RWPE1 (cell line): Measurements from ENCODE around the gene NUTM2E.
"Not testable (repeated sequence)": the region's sequence is repeated elsewhere in the genome, so short reads cannot be mapped to it uniquely, and the experiment has no call there.

Source experiments
- CTCF ChIA-PET: fragments of 350-600 bp; sonication (Branson Sonifier 250); formaldehyde crosslinking; extraction: SDS; loops from one replicate; lab custom pipeline; 2021; lab: Yijun Ruan, JAX
- POLR2A ChIA-PET: fragments of 400-600 bp; formaldehyde crosslinking; extraction: SDS; loops from one replicate; lab custom pipeline; 2020; ENCODE audit warnings: antibody characterized with exemption; ENCODE audit not compliant: low non-redundant PET; lab: Yijun Ruan, JAX
- DNase-seq: peaks from one replicate; pipeline ENCODE4 v3.0.0; 2012; ENCODE audit warnings: low spot score
- H3K27ac ChIP-seq: fragments of 450-650 bp; 2 replicates; pipeline ENCODE4 v1.5.1; 2017
- TF ChIP-seq, protein P1 (sequence below): fragments of 450-650 bp; conservative IDR thresholded peaks from 2 replicates; pipeline ENCODE4 v1.5.1; 2017; ENCODE audit warnings: low read depth, mild to moderate bottlenecking

NUTM2E gene

GRCh38 chr10:79826496-79827215 lies at the start of gene NUTM2E:
Gene NUTM2E, plus strand, starts transcription at chr10:79826739. Its CDS starts 15,002 bp downstream, at chr10:79841741.
- CTCF ChIA-PET, POLR2A ChIA-PET: not testable (repeated sequence)
- peak; percentile 34 for DNase-seq
- H3K27ac ChIP-seq = peak within 1 kb of the TSS; percentile 86

DNA sequence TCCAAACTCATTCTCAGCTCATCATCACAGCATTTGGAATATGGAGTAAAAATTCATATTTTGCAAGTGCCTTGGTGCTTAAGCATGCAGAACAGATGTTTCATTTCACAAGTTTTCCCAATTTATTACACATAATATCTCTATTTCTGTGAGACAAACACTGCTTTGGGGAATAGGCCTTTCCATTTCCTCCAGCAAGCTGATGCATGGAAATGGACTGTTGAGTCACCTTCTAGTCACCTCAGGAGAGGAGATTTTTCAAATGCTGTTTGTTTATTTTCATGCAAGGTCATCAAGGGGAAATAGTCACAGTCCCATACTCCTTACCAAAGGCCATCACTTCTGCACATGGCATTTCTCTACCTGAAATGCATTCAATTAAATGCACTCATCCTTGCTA lies 48.5 kb upstream of the NUTM2E start:
- POLR2A ChIA-PET = not testable (repeated sequence)

GRCh38 chr10:79779310-79779938 lies 47.1 kb upstream of the NUTM2E start:
- CTCF ChIA-PET = interaction anchor here (0.6 kb wide), 3 partner anchors 140 to 291 kb away, joined by 3 to 6 read pairs (median 3); no protein-coding TSS in a partner anchor
- H3K27ac ChIP-seq, POLR2A ChIA-PET: not testable (repeated sequence)
- TF ChIP-seq, protein P1, sequence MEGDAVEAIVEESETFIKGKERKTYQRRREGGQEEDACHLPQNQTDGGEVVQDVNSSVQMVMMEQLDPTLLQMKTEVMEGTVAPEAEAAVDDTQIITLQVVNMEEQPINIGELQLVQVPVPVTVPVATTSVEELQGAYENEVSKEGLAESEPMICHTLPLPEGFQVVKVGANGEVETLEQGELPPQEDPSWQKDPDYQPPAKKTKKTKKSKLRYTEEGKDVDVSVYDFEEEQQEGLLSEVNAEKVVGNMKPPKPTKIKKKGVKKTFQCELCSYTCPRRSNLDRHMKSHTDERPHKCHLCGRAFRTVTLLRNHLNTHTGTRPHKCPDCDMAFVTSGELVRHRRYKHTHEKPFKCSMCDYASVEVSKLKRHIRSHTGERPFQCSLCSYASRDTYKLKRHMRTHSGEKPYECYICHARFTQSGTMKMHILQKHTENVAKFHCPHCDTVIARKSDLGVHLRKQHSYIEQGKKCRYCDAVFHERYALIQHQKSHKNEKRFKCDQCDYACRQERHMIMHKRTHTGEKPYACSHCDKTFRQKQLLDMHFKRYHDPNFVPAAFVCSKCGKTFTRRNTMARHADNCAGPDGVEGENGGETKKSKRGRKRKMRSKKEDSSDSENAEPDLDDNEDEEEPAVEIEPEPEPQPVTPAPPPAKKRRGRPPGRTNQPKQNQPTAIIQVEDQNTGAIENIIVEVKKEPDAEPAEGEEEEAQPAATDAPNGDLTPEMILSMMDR = peak; percentile 36; the same call in 1 of the 2 replicates
- DNase-seq = peak; percentile 14

More for the DNA sequence above, 48.5 kb upstream of the NUTM2E start:
- DNase-seq, H3K27ac ChIP-seq, CTCF ChIA-PET: not testable (repeated sequence)

- CTCF ChIA-PET, DNase-seq, POLR2A ChIA-PET, H3K27ac ChIP-seq: not testable (repeated sequence)
Observed at GRCh38 chr10:79779992-79780391, 46.5 kb upstream of the NUTM2E start.

- H3K27ac ChIP-seq, CTCF ChIA-PET, DNase-seq, POLR2A ChIA-PET: not testable (repeated sequence)
Observed at GRCh38 chr10:79781584-79781983, 45.0 kb upstream of the NUTM2E start.

DNA sequence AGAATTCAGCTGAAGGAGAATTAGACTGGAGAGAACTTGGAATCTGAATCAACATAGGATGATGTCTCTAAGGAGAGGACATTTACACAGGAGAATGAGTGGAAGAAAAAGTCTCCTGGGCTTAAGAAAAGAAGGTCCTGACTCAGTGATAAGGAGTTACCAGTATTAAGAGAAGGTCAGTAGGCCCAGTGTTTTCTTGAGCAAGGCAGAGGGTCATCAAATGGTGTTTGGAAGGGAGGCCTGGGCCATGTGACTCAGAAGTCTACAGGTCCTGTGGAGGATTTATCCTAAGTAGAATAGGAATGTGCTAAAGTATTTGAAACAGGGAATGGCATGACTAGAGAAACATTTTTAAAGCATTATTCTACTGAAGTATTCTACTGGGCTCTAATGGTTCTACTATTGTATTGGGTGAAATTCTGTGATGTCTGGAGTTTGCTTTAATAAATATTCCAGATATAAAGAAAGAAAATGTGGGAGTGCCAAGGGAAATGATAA lies 39.0 kb upstream of the NUTM2E start:
- POLR2A ChIA-PET, DNase-seq, H3K27ac ChIP-seq, CTCF ChIA-PET: not testable (repeated sequence)

DNA sequence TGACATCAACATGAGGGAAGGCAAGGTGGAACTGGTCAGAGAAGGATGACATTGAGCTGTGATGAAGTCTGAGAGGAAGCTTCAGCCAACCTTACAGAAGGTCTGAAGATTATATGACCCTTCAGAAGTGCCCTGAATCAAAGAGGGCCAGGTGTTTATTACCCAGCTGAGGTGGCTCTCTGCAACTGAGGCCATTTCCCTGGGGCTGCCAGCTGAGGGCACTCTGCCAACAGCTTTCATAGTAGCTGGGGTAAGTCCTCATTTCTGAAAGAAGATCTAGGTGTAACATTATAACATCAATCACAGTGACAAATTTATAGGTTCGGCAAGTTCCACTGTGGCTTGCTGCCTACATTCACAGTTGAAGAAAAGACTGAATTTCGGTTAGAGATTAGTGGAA lies 37.2 kb upstream of the NUTM2E start:
- H3K27ac ChIP-seq, POLR2A ChIA-PET, CTCF ChIA-PET, DNase-seq: not testable (repeated sequence)

GRCh38 chr10:79791906-79792517 lies 34.5 kb upstream of the NUTM2E start:
- DNase-seq, POLR2A ChIA-PET, CTCF ChIA-PET, H3K27ac ChIP-seq: not testable (repeated sequence)

DNA sequence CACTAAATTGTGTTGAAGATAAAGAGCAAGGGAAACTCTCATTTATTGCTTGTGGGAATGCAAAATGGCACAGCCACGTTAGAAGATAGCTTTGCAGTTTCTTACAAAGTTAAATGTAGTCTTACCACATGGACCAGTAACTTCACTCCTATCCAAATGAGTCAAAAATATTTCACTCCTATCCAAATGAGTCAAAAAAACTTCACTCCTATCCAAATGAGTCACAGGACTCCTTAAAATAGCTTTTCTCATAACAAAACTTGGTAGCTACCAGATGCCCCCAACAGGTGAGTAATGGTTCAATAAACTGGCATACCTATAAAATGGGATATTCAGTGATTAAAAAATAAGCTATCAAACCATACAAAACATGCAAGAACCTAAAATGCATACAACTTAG lies 27.2 kb upstream of the NUTM2E start:
- POLR2A ChIA-PET, CTCF ChIA-PET, H3K27ac ChIP-seq, DNase-seq: not testable (repeated sequence)

GRCh38 chr10:79805857-79806256 lies 20.7 kb upstream of the NUTM2E start:
- DNase-seq, CTCF ChIA-PET, POLR2A ChIA-PET, H3K27ac ChIP-seq: not testable (repeated sequence)

GRCh38 chr10:79811895-79812294 lies 14.6 kb upstream of the NUTM2E start:
- DNase-seq, H3K27ac ChIP-seq, POLR2A ChIA-PET, CTCF ChIA-PET: not testable (repeated sequence)

DNA sequence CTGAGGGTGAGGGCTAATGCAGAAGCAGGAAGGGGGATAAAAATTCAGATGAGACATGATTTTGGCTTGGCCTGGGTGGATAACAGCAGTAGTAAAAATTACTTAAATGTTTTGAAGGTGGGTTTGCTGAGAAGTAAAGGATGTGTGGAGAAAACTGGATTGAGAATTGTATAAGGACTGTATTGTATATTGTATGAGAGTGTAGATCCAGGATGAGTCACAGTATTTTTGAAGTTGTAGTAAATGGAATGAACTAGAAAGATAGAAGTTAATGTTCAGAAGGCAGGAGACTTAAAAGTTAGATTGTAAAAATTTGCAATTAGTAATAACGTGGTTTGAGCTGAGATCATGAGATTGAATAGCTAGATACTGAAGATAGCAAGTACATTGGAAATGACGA lies 10.2 kb upstream of the NUTM2E start:
- CTCF ChIA-PET, DNase-seq, POLR2A ChIA-PET, H3K27ac ChIP-seq: not testable (repeated sequence)

GRCh38 chr10:79823387-79823786 lies 3.2 kb upstream of the NUTM2E start:
- CTCF ChIA-PET = interaction anchor here (0.6 kb wide), 1 partner anchor 88 kb away, joined by 3 read pairs; no protein-coding TSS in a partner anchor
- H3K27ac ChIP-seq, DNase-seq, POLR2A ChIA-PET: not testable (repeated sequence)

GRCh38 chr10:79825587-79826011 lies 940 bp upstream of the NUTM2E start:
- DNase-seq, POLR2A ChIA-PET, CTCF ChIA-PET: not testable (repeated sequence)
- H3K27ac ChIP-seq = peak overlapping the region; percentile 86

DNA sequence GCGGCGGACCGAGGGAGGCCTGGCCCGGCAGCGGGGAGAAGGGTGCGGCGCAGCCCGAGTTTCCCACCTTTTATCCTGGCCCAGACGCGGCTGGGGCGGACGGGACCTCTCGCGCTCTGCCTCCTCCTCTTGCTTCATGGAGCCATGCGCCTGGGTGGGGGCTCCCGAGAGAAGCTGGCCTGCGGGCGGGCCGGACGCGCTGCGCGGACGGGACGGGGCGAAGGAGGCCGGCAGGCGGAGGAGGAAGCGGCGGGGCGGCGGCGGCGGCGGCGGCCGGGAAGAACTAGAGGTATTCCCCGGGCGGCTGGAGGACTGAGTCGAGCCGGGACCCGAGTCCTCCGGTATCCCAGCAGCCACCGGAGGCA lies 426 bp upstream of the NUTM2E start:
- CTCF ChIA-PET, POLR2A ChIA-PET, DNase-seq: not testable (repeated sequence)
- H3K27ac ChIP-seq = peak overlapping the region; percentile 86

- CTCF ChIA-PET, POLR2A ChIA-PET, DNase-seq, H3K27ac ChIP-seq: not testable (repeated sequence)
Observed at GRCh38 chr10:79833833-79834232, 7.3 kb downstream of the NUTM2E start.
